Measurements from ENCODE around the gene CAPN1. TPM values are rescaled to one million over a fixed set of nuclear protein-coding genes. Genes with fewer than 3 reads are reported as not detected.
"Not testable (repeated sequence)": the region's sequence is repeated elsewhere in the genome, so short reads cannot be mapped to it uniquely, and the experiment has no call there.

CAPN1 gene
- total RNA-seq, 1 donor from 2014 or later, result 217 TPM

DNA sequence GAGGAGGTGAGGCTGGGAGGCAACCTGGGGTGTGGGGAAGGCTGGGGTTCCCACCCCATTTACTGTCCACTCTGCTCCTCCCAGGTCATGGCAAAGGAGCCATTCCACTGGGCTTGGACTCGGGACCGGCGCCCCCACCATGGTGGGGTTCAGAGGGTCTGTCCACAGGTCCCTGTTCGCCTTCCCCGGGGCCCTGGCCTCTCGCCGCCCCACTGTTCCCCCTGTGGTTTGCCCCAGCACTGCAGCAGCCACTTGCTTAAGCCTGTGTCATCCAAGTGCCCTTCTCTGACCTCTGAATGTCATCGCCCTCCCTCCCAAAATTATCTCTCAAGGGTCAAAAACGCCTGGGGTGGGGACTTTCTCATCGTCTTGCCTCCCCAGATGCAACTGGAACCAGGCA is 9.1 kb upstream of the CAPN1 start:
- DNase-seq (ENCODE audit: low read depth), result no peak
- H3K36me3 Mint-ChIP-seq (ENCODE audit: low read depth, unreplicated experiment), result peaks cover 4% of the 10 kb centered on the region
- peak overlapping the region; percentile 57 for H3K4me3 Mint-ChIP-seq (ENCODE audit: unreplicated experiment)
- no peak for FAIRE-seq
- H3K4me1 ChIP-seq (ENCODE audit: insufficient read depth, low read length), result no peaks in the 10 kb centered on the region
- H4K20me1 ChIP-seq (ENCODE audit: insufficient read depth, low read length), result no peaks in the 10 kb centered on the region
- no peak overlapping the region for H3K4me3 ChIP-seq (ENCODE audit: insufficient read depth, low read depth, low read length)
- no peaks in the 10 kb centered on the region for H3K79me2 ChIP-seq (ENCODE audit: insufficient read depth, low read length)
- H3K9me3 Mint-ChIP-seq (ENCODE audit: unreplicated experiment), result no peaks in the 10 kb centered on the region
- H3K27me3 ChIP-seq (ENCODE audit: insufficient read depth, low read length), result no peaks in the 10 kb centered on the region
- no peaks in the 10 kb centered on the region for H3K36me3 ChIP-seq (ENCODE audit: insufficient read depth, low read length)
- H2AFZ ChIP-seq (ENCODE audit: low read depth, low read length), result no peak overlapping the region
- no peak for TF ChIP-seq EZH2 (IDR thresholded peaks at IDR 0.05; ENCODE audit: insufficient read depth, low read length)
- no peak for TF ChIP-seq CTCF (IDR thresholded peaks at IDR 0.05; ENCODE audit: insufficient read depth, low read depth, low read length)
- no peak overlapping the region for H3K9ac ChIP-seq (ENCODE audit: low read length)
- no peak overlapping the region for H3K27ac Mint-ChIP-seq (ENCODE audit: unreplicated experiment)
- no peak overlapping the region for H3K27ac ChIP-seq (ENCODE audit: low read depth, low read length)
- H3K27me3 Mint-ChIP-seq (ENCODE audit: low read depth, unreplicated experiment), result no peaks in the 10 kb centered on the region
- no peak overlapping the region for H3K4me2 ChIP-seq (ENCODE audit: low read length)
- no peaks in the 10 kb centered on the region for H3K4me1 Mint-ChIP-seq (ENCODE audit: low read depth, unreplicated experiment)
- no peaks in the 10 kb centered on the region for H3K9me3 ChIP-seq (ENCODE audit: insufficient read depth, low read depth, low read length)

DNA sequence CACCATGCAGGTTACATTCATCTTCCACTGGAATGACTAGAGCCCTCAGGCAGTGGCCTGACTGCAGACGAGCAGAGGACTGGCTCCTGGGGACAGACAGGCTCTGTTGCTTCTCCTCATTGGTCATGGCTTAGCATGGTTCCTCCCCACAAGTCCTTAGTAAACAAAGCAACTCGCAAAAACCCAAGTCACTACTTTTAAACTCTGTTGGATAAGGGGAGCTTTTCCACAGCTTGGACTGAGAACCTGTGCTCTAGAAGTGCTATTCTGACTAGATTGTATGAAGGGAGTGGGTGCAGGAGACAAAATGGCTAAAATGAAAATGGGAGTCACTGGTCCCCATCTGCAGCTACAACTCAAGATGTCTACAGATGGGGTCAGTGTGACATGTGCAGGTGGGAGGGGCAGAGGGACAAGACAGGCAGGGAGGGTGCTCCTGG is 7.1 kb upstream of the CAPN1 start:
- not testable (repeated sequence) for H3K4me2 ChIP-seq (ENCODE audit: low read length); H3K9ac ChIP-seq (ENCODE audit: low read length); H4K20me1 ChIP-seq (ENCODE audit: insufficient read depth, low read length); H3K27me3 Mint-ChIP-seq (ENCODE audit: low read depth, unreplicated experiment); H3K36me3 Mint-ChIP-seq (ENCODE audit: low read depth, unreplicated experiment); DNase-seq (ENCODE audit: low read depth); H3K4me1 ChIP-seq (ENCODE audit: insufficient read depth, low read length); FAIRE-seq; H3K36me3 ChIP-seq (ENCODE audit: insufficient read depth, low read length); H3K9me3 ChIP-seq (ENCODE audit: insufficient read depth, low read depth, low read length); H3K27me3 ChIP-seq (ENCODE audit: insufficient read depth, low read length); H3K9me3 Mint-ChIP-seq (ENCODE audit: unreplicated experiment); H2AFZ ChIP-seq (ENCODE audit: low read depth, low read length); H3K4me1 Mint-ChIP-seq (ENCODE audit: low read depth, unreplicated experiment); H3K27ac ChIP-seq (ENCODE audit: low read depth, low read length); H3K27ac Mint-ChIP-seq (ENCODE audit: unreplicated experiment); H3K79me2 ChIP-seq (ENCODE audit: insufficient read depth, low read length); H3K4me3 ChIP-seq (ENCODE audit: insufficient read depth, low read depth, low read length); H3K4me3 Mint-ChIP-seq (ENCODE audit: unreplicated experiment)

- H3K4me3 Mint-ChIP-seq (ENCODE audit: unreplicated experiment), result peak overlapping the region; percentile 84
- peaks cover 15% of the 10 kb centered on the region for H3K4me1 Mint-ChIP-seq (ENCODE audit: low read depth, unreplicated experiment)
Observed at GRCh38 chr11:65180877-65181568, 705 bp upstream of the CAPN1 start.

More at GRCh38 chr11:65180877-65181568, 705 bp upstream of the CAPN1 start:
- Histone ChIP-seq H2AFZ (ENCODE audit: low read depth, low read length) (peak overlapping the region; percentile 84), H3K4me2 (ENCODE audit: low read length) (peak overlapping the region; percentile 94), H3K27me3 (ENCODE audit: insufficient read depth, low read length) (no peaks in the 10 kb centered on the region), H3K36me3 (ENCODE audit: insufficient read depth, low read length) (peaks cover under 1% of the 10 kb centered on the region), H4K20me1 (ENCODE audit: insufficient read depth, low read length) (peaks cover 31% of the 10 kb centered on the region), H3K4me3 (ENCODE audit: insufficient read depth, low read depth, low read length) (peak overlapping the region; percentile 70), H3K79me2 (ENCODE audit: insufficient read depth, low read length) (peaks cover 38% of the 10 kb centered on the region), H3K9ac (ENCODE audit: low read length) (peak overlapping the region; percentile 92), H3K4me1 (ENCODE audit: insufficient read depth, low read length) (peaks cover 16% of the 10 kb centered on the region), H3K9me3 (ENCODE audit: insufficient read depth, low read depth, low read length) (no peaks in the 10 kb centered on the region), H3K27ac (ENCODE audit: low read depth, low read length) (peak overlapping the region; percentile 38)
- Mint-ChIP-seq H3K27ac (ENCODE audit: unreplicated experiment) (no peak overlapping the region), H3K36me3 (ENCODE audit: low read depth, unreplicated experiment) (peaks cover 6% of the 10 kb centered on the region), H3K27me3 (ENCODE audit: low read depth, unreplicated experiment) (no peaks in the 10 kb centered on the region), H3K9me3 (ENCODE audit: unreplicated experiment) (no peaks in the 10 kb centered on the region)
- TF ChIP-seq CTCF (IDR thresholded peaks at IDR 0.05; ENCODE audit: insufficient read depth, low read depth, low read length), result no peak
- no peak for TF ChIP-seq EZH2 (IDR thresholded peaks at IDR 0.05; ENCODE audit: insufficient read depth, low read length)
- FAIRE-seq (no peak), DNase-seq (ENCODE audit: low read depth) (peak; percentile 36)
